Measurements from ENCODE around the gene ATF6.

DNA sequence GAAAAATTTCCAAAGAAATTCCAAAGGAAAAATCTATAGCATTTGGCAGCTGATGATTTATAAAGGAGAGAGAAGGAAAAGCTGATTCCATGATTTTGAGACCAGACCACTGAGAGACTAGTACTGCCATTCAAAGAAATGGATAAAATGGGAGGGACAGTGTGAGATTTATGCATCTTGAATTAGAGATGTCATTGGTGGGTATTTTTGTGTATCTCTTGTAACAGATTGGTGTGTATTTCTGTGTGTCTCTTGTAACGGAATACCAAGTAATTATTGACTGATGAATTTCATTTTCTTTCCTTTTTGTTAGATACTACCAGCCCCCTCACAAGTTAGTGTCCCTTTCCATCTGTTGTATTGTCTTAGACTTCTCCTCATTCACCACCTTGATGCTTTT is 155.4 kb downstream of the ATF6 start:
- TF ChIP-seq POLR2AphosphoS5 (IDR thresholded peaks at IDR 0.05) (no peak), POLR2A (IDR thresholded peaks at IDR 0.05) (no peak)
- TF ChIP-seq, protein P1, sequence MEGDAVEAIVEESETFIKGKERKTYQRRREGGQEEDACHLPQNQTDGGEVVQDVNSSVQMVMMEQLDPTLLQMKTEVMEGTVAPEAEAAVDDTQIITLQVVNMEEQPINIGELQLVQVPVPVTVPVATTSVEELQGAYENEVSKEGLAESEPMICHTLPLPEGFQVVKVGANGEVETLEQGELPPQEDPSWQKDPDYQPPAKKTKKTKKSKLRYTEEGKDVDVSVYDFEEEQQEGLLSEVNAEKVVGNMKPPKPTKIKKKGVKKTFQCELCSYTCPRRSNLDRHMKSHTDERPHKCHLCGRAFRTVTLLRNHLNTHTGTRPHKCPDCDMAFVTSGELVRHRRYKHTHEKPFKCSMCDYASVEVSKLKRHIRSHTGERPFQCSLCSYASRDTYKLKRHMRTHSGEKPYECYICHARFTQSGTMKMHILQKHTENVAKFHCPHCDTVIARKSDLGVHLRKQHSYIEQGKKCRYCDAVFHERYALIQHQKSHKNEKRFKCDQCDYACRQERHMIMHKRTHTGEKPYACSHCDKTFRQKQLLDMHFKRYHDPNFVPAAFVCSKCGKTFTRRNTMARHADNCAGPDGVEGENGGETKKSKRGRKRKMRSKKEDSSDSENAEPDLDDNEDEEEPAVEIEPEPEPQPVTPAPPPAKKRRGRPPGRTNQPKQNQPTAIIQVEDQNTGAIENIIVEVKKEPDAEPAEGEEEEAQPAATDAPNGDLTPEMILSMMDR (IDR thresholded peaks at IDR 0.05): no peak

All from breast epithelium (tissue), 3 donors.